NB4 (cell line): ENCODE measurements around the gene ASRGL1.

ENCODE experiments used
- DNase-seq: peaks from one replicate; pipeline ENCODE4 v3.0.0; 2010; ENCODE audit warnings: low read depth
- H3K4me3 ChIP-seq: one replicate; pipeline ENCODE4 v1.5.1; 2011; ENCODE audit warnings: mild to moderate bottlenecking, low read depth, low read length, moderate library complexity
- MAX ChIP-seq: IDR thresholded peaks from 2 replicates; pipeline ENCODE4 v1.6.1; 2011; ENCODE audit warnings: low read depth, low read length
- MYC ChIP-seq: IDR thresholded peaks from 2 replicates; pipeline ENCODE4 v1.6.1; 2011; ENCODE audit warnings: low read depth, low read length
- POLR2A ChIP-seq: IDR thresholded peaks from 2 replicates; pipeline ENCODE4 v1.6.1; 2011; ENCODE audit warnings: mild to moderate bottlenecking; ENCODE audit not compliant: insufficient read length; ENCODE audit errors: extremely low read depth
- TF ChIP-seq, protein P1 (sequence below): IDR thresholded peaks from one replicate; pipeline ENCODE4 v1.5.1; 2012; ENCODE audit warnings: low read depth, low read length

ASRGL1 gene

GRCh38 chr11:62438641-62439040 is 101.4 kb downstream of the ASRGL1 start:
- no peak for DNase-seq
- TF ChIP-seq, protein P1, sequence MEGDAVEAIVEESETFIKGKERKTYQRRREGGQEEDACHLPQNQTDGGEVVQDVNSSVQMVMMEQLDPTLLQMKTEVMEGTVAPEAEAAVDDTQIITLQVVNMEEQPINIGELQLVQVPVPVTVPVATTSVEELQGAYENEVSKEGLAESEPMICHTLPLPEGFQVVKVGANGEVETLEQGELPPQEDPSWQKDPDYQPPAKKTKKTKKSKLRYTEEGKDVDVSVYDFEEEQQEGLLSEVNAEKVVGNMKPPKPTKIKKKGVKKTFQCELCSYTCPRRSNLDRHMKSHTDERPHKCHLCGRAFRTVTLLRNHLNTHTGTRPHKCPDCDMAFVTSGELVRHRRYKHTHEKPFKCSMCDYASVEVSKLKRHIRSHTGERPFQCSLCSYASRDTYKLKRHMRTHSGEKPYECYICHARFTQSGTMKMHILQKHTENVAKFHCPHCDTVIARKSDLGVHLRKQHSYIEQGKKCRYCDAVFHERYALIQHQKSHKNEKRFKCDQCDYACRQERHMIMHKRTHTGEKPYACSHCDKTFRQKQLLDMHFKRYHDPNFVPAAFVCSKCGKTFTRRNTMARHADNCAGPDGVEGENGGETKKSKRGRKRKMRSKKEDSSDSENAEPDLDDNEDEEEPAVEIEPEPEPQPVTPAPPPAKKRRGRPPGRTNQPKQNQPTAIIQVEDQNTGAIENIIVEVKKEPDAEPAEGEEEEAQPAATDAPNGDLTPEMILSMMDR: no peak
- TF ChIP-seq MAX: no peak
- TF ChIP-seq POLR2A: no peak
- TF ChIP-seq MYC: no peak
- H3K4me3 ChIP-seq: no peak overlapping the region

DNA sequence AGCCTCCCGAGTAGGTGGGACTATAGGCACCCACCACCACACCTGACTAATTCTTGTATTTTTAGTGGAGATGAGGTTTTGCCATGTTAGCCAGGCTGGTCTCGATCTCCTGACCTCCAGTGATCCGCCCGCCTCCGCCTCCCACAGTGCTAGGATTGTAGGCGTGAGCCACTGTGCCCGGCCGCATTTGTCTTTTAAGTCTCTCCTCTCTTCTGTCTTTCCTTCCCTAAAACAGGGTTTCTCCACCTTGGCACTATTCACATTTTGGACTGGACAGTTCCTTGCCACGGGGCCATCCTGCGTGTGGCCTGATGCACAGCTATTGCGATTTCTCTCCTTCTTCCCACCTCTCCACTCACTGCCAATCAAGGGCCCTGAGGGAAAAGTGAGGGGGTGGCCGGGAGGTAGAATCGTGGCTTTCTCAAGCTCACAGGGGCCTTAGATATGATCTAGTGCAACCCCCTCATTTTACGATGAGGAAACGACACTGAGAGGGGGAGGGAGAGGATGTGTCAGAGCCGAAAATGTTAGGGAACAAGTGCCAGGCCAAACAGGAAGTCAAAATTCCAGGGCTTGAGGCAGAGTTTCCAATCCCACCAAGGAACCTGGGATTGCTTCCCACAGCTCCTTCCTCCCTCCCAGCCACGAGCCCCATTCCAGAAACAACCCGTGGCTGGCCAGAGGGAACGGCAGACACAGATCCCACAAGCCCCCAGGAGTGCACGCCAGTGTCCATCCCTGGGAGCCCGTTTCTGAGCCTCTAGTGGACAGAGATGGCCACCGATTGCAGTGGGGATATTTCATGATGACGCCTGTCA is 102.7 kb downstream of the ASRGL1 start:
- H3K4me3 ChIP-seq: no peak overlapping the region
- DNase-seq: peak; percentile 62
- TF ChIP-seq MAX: no peak
- no peak for TF ChIP-seq POLR2A
